CD4-positive, alpha-beta memory T cell (primary cell): Measurements from ENCODE around the gene RHOA. TPM values are rescaled to one million over a fixed set of nuclear protein-coding genes. Genes with fewer than 3 reads are reported as not detected.
"Not testable (repeated sequence)": the region's sequence is repeated elsewhere in the genome, so short reads cannot be mapped to it uniquely, and the experiment has no call there.

Source experiments
- CTCF ChIA-PET: fragments of 350-600 bp; sonication (Branson Sonifier 250); formaldehyde crosslinking; loops from one replicate; lab custom pipeline; 2021; ENCODE audit warnings: inconsistent platforms; ENCODE audit not compliant: partially characterized antibody; lab: Charles Lee
- POLR2A ChIA-PET: fragments of 350-600 bp; sonication (Branson Sonifier 250); formaldehyde crosslinking; loops from one replicate; lab custom pipeline; 2021; ENCODE audit not compliant: partially characterized antibody; lab: Charles Lee
- DNase-seq, 5 donors: peaks; one replicate each; pipeline versions ENCODE4 v3.0.0 to v3.0.0-alpha.2; 2020 to 2022; ENCODE audit warnings: mixed read lengths in 1 of 5
- H3K27ac ChIP-seq: one replicate; pipeline ENCODE4 v1.7.0; 2013; ENCODE audit warnings: low read depth, low read length
- H3K27me3 ChIP-seq: 2 replicates; pipeline ENCODE4 v1.7.0; 2013; ENCODE audit warnings: mild to moderate bottlenecking, low read length, moderate library complexity; ENCODE audit not compliant: insufficient read depth
- H3K36me3 ChIP-seq: 2 replicates; pipeline ENCODE4 v1.7.0; 2013; ENCODE audit warnings: mild to moderate bottlenecking, low read length, moderate library complexity; ENCODE audit not compliant: insufficient read depth
- H3K4me1 ChIP-seq: 2 replicates; pipeline ENCODE4 v1.7.0; 2013; ENCODE audit warnings: mild to moderate bottlenecking, low read length, moderate library complexity; ENCODE audit not compliant: insufficient read depth
- H3K4me3 ChIP-seq, 2 donors: one replicate each; pipeline ENCODE4 v1.7.0; 2013; ENCODE audit warnings: low read length in 2 of 2, mild to moderate bottlenecking in 1 of 2
- H3K9me3 ChIP-seq, 2 donors: one replicate each; pipeline ENCODE4 v1.7.0; 2013; ENCODE audit warnings: low read length in 2 of 2, control low read depth in 1 of 2; ENCODE audit not compliant: control insufficient read depth in 1 of 2
- H3K27ac Mint-ChIP-seq, 7 donors: one replicate each; pipeline ENCODE4 v1.8.0; 2020 to 2021; ENCODE audit warnings: mixed read lengths in 7 of 7, mild to moderate bottlenecking in 6 of 7, inconsistent platforms in 3 of 7, moderate library complexity in 3 of 7
- H3K27me3 Mint-ChIP-seq, 2 donors: one replicate each; pipeline ENCODE4 v1.8.0; 2020 to 2021; ENCODE audit warnings: mixed read lengths in 2 of 2
- H3K36me3 Mint-ChIP-seq, 2 donors: one replicate each; pipeline ENCODE4 v1.8.0; 2020 to 2021; ENCODE audit warnings: mixed read lengths in 2 of 2, inconsistent platforms in 1 of 2, mild to moderate bottlenecking in 1 of 2
- H3K4me1 Mint-ChIP-seq, 4 donors: one replicate each; pipeline ENCODE4 v1.8.0; 2020 to 2021; ENCODE audit warnings: mixed read lengths in 4 of 4, mild to moderate bottlenecking in 1 of 4
- H3K4me3 Mint-ChIP-seq, 8 donors: one replicate each; pipeline ENCODE4 v1.8.0; 2020 to 2021; ENCODE audit warnings: mixed read lengths in 8 of 8, mild to moderate bottlenecking in 7 of 8, moderate library complexity in 6 of 8, inconsistent platforms in 3 of 8
- H3K9me3 Mint-ChIP-seq, 8 donors: one replicate each; pipeline ENCODE4 v1.8.0; 2020 to 2021; ENCODE audit warnings: mixed read lengths in 8 of 8, mild to moderate bottlenecking in 5 of 8, inconsistent platforms in 3 of 8, moderate library complexity in 1 of 8
- intact Hi-C: fragments of 100-400 bp; cut with micrococcal nuclease; formaldehyde crosslinking; loops from one replicate; pipeline ENCODE4 v1.15.1; 2023
- polyA plus RNA-seq, 2 donors: library from polyadenylated mRNA; unstranded; fragments of 300-500 nt; fragmentation: Illumina TruSeq; gene quantifications; one replicate each; pipeline ENCODE4 v1.2.3, GENCODE V29; 2021
- total RNA-seq, 2 experiments: library from RNA; stranded (reverse); gene quantifications; one replicate each; pipeline ENCODE4 v1.2.3, GENCODE V29; 2021

The RHOA gene
- total and polyA plus RNA-seq, 4 experiments from 2014 or later: 246 to 784 (median 443) TPM

- intact Hi-C loops: no loop called here
- DNase-seq: no peak
- H3K4me3 Mint-ChIP-seq: no peak overlapping the region
- POLR2A ChIA-PET: interaction anchor here (2.0 kb wide), 1 partner anchor 22 kb away, joined by 6 read pairs; the partner anchor contains the start of gene USP4
- H3K9me3 Mint-ChIP-seq: no peaks in the 10 kb centered on the region
- Histone ChIP-seq H3K36me3 (peaks cover 43% of the 10 kb centered on the region), H3K27me3 (no peaks in the 10 kb centered on the region), H3K27ac (no peak overlapping the region), H3K4me1 (peaks cover 11% of the 10 kb centered on the region), H3K4me3 (no peak overlapping the region), H3K9me3 (no peaks in the 10 kb centered on the region)
- H3K27ac Mint-ChIP-seq: peak overlapping the region in 6 of 7 donors; percentile 47 to 88 (median 58)
- H3K27me3 Mint-ChIP-seq: no peaks in the 10 kb centered on the region
- H3K36me3 Mint-ChIP-seq: peaks cover 27 to 65% of the 10 kb centered on the region in 2 donors
- H3K4me1 Mint-ChIP-seq: peaks cover 4 to 17% (median 7%) of the 10 kb centered on the region in 4 donors
- CTCF ChIA-PET: interaction anchor here (1.5 kb wide), 1 partner anchor 22 kb away, joined by 3 read pairs; the partner anchor contains the start of gene USP4
Observed at GRCh38 chr3:49362561-49362960, 49.2 kb downstream of the RHOA start.

- peaks cover 25% of the 10 kb centered on the region for H3K36me3 ChIP-seq
Observed at GRCh38 chr3:49359623-49360022, 52.2 kb downstream of the RHOA start.

GRCh38 chr3:49358884-49359225 is 52.9 kb downstream of the RHOA start:
- ChIA-PET CTCF (interaction anchor here (0.6 to 4.4 kb wide), 5 partner anchors 14 to 91 kb away, joined by 3 to 32 read pairs (median 4); partner anchors contain the start of gene USP4), POLR2A (interaction anchor here (0.6 to 6.8 kb wide), 10 partner anchors 9 to 266 kb away, joined by 3 to 139 read pairs (median 4); partner anchors contain the start of genes NICN1, RHOA, TCTA and USP4)
- Histone ChIP-seq H3K4me3 (peak overlapping the region in 1 of 2 donors; percentile 87), H3K27me3 (no peaks in the 10 kb centered on the region), H3K36me3 (peaks cover 23% of the 10 kb centered on the region), H3K9me3 (no peaks in the 10 kb centered on the region), H3K4me1 (peaks cover 26% of the 10 kb centered on the region), H3K27ac (peak overlapping the region; percentile 73)
- peaks cover 0 to 1% (median 0%) of the 10 kb centered on the region in 8 donors for H3K9me3 Mint-ChIP-seq
- intact Hi-C loops: loop anchor here (1.0 kb wide), 3 partner anchors 19 to 69 kb away; partner anchors contain the start of genes TCTA and USP4
- no peak for DNase-seq
- H3K27me3 Mint-ChIP-seq: no peaks in the 10 kb centered on the region
- peaks cover 8 to 32% (median 17%) of the 10 kb centered on the region in 4 donors for H3K4me1 Mint-ChIP-seq
- peak overlapping the region; percentile 91 to 97 (median 94) for H3K4me3 Mint-ChIP-seq
- peaks cover 28 to 53% of the 10 kb centered on the region in 2 donors for H3K36me3 Mint-ChIP-seq
- H3K27ac Mint-ChIP-seq: peak overlapping the region; percentile 20 to 98 (median 83)

More at GRCh38 chr3:49359623-49360022, 52.2 kb downstream of the RHOA start:
- H3K27me3 ChIP-seq: no peaks in the 10 kb centered on the region
- peak overlapping the region; percentile 35 for H3K27ac ChIP-seq
- peaks cover 26% of the 10 kb centered on the region for H3K4me1 ChIP-seq
- intact Hi-C loops: no loop called here
- POLR2A ChIA-PET: interaction anchor here (1.0 to 6.8 kb wide), 6 partner anchors 9 to 119 kb away, joined by 3 to 139 read pairs (median 5); partner anchors contain the start of genes NICN1, RHOA, TCTA and USP4
- CTCF ChIA-PET: interaction anchor here (4.4 kb wide), 1 partner anchor 19 kb away, joined by 32 read pairs; the partner anchor contains the start of gene USP4
- H3K27ac Mint-ChIP-seq: peak overlapping the region in 6 of 7 donors; percentile 20 to 98 (median 80)
- peak overlapping the region in 4 of 8 donors; percentile 0 to 92 (median 30) for H3K4me3 Mint-ChIP-seq
- H3K4me1 Mint-ChIP-seq: peaks cover 8 to 32% (median 17%) of the 10 kb centered on the region in 4 donors
- no peak overlapping the region for H3K4me3 ChIP-seq
- no peak for DNase-seq
- H3K9me3 ChIP-seq: no peaks in the 10 kb centered on the region
- peaks cover 0 to 1% (median 0%) of the 10 kb centered on the region in 8 donors for H3K9me3 Mint-ChIP-seq
- H3K36me3 Mint-ChIP-seq: peaks cover 28 to 55% of the 10 kb centered on the region in 2 donors
- H3K27me3 Mint-ChIP-seq: no peaks in the 10 kb centered on the region

GRCh38 chr3:49358217-49358883 is 53.4 kb downstream of the RHOA start, which contains the start of gene GPX1:
GPX1 (minus strand) TSS chr3:49358353; CDS start chr3:49358278, 75 bp downstream.
- no peaks in the 10 kb centered on the region for H3K27me3 ChIP-seq
- H3K27ac ChIP-seq: peak within 1 kb of the TSS; percentile 73
- Mint-ChIP-seq H3K27me3 (no peaks in the 10 kb centered on the region), H3K27ac (peak within 1 kb of the TSS; percentile 93 to 98 (median 95)), H3K36me3 (peaks cover 28 to 49% of the 10 kb centered on the region in 2 donors), H3K4me3 (peak within 1 kb of the TSS; percentile 91 to 97 (median 94)), H3K4me1 (peaks cover 8 to 32% (median 20%) of the 10 kb centered on the region in 4 donors), H3K9me3 (peaks cover 0 to 1% (median 0%) of the 10 kb centered on the region in 8 donors)
- H3K4me1 ChIP-seq: peaks cover 26% of the 10 kb centered on the region
- peak; percentile 60 to 80 (median 65) for DNase-seq
- H3K4me3 ChIP-seq: peak within 1 kb of the TSS; percentile 78 to 87
- intact Hi-C loops: loop anchor here (1.0 kb wide), 3 partner anchors 18 to 70 kb away; partner anchors contain the start of genes TCTA and USP4
- no peaks in the 10 kb centered on the region for H3K9me3 ChIP-seq
- ChIA-PET POLR2A (interaction anchor here (0.6 to 6.8 kb wide), 19 partner anchors 8 to 265 kb away, joined by 3 to 139 read pairs (median 4); partner anchors contain the start of genes NICN1, QRICH1, RHOA and TCTA), CTCF (interaction anchor here (0.6 to 4.4 kb wide), 6 partner anchors 13 to 107 kb away, joined by 3 to 32 read pairs (median 4); partner anchors contain the start of gene USP4)
- peaks cover 18% of the 10 kb centered on the region for H3K36me3 ChIP-seq

GRCh38 chr3:49357443-49358216 is 54.1 kb downstream of the RHOA start:
- not testable (repeated sequence) for H3K27me3 Mint-ChIP-seq, H3K27me3 ChIP-seq, H3K9me3 ChIP-seq, H3K9me3 Mint-ChIP-seq
- ChIA-PET POLR2A (interaction anchor here (0.6 to 6.8 kb wide), 18 partner anchors 12 to 473 kb away, joined by 3 to 139 read pairs (median 3); partner anchors contain the start of genes NICN1, QRICH1, RHOA and TCTA), CTCF (interaction anchor here (0.6 to 4.4 kb wide), 4 partner anchors 17 to 108 kb away, joined by 3 to 32 read pairs (median 5); partner anchors contain the start of gene USP4)
- Mint-ChIP-seq H3K4me1 (peaks cover 8 to 38% (median 23%) of the 10 kb centered on the region in 4 donors), H3K27ac (peak overlapping the region; percentile 93 to 98 (median 95)), H3K36me3 (peaks cover 26 to 44% of the 10 kb centered on the region in 2 donors), H3K4me3 (peak overlapping the region; percentile 91 to 97 (median 94))
- DNase-seq: peak; percentile 42 to 63 (median 44)
- peak overlapping the region; percentile 73 for H3K27ac ChIP-seq
- H3K4me1 ChIP-seq: peaks cover 26% of the 10 kb centered on the region
- intact Hi-C loops: loop anchor here (1.0 kb wide), 3 partner anchors 17 to 71 kb away; partner anchors contain the start of genes TCTA and USP4
- H3K4me3 ChIP-seq: peak overlapping the region; percentile 78 to 87
- peaks cover 14% of the 10 kb centered on the region for H3K36me3 ChIP-seq

- peak overlapping the region; percentile 78 to 87 for H3K4me3 ChIP-seq
- POLR2A ChIA-PET: interaction anchor here (0.6 to 6.8 kb wide), 14 partner anchors 12 to 472 kb away, joined by 3 to 139 read pairs (median 4); partner anchors contain the start of genes QRICH1, RHOA, TCTA and USP4
Observed at GRCh38 chr3:49357095-49357442, 54.7 kb downstream of the RHOA start.

More at GRCh38 chr3:49357095-49357442, 54.7 kb downstream of the RHOA start:
- peak in 2 of 5 donors; percentile 16 to 57 for DNase-seq
- Mint-ChIP-seq H3K4me3 (peak overlapping the region; percentile 91 to 97 (median 94)), H3K4me1 (peaks cover 10 to 43% (median 25%) of the 10 kb centered on the region in 4 donors), H3K27ac (peak overlapping the region; percentile 92 to 98 (median 95)), H3K36me3 (peaks cover 20 to 38% of the 10 kb centered on the region in 2 donors)
- H3K9me3 ChIP-seq, H3K36me3 ChIP-seq, intact Hi-C loops, H3K27me3 Mint-ChIP-seq, H3K27me3 ChIP-seq, H3K9me3 Mint-ChIP-seq: not testable (repeated sequence)
- Histone ChIP-seq H3K4me1 (peaks cover 29% of the 10 kb centered on the region), H3K27ac (peak overlapping the region; percentile 73)
- CTCF ChIA-PET: interaction anchor here (2.0 to 4.4 kb wide), 2 partner anchors 17 to 92 kb away, joined by 5 to 32 read pairs; partner anchors contain the start of gene USP4
